Ovary (tissue), 9 donors: ENCODE data around the gene TBCD. TPM values are rescaled to one million over a fixed set of nuclear protein-coding genes. Genes with fewer than 3 reads are reported as not detected.

ENCODE experiments used
- DNase-seq, 5 donors: peaks; one replicate each; pipeline ENCODE4 v3.0.0-alpha.2; 2019 to 2020
- H3K27ac ChIP-seq, 2 donors: fragments of 200-600 bp; one replicate each; pipeline versions ENCODE4 v1.5.1 to v1.8.0; 2019 to 2022
- H3K27me3 ChIP-seq: fragments of 200-600 bp; one replicate; pipeline ENCODE4 v1.8.0; 2022
- H3K36me3 ChIP-seq: fragments of 200-600 bp; sonication (generic); one replicate; pipeline ENCODE4 v1.5.1; 2019
- H3K4me1 ChIP-seq: one replicate; pipeline ENCODE4 v1.8.1; 2013; ENCODE audit warnings: mild to moderate bottlenecking, moderate library complexity; ENCODE audit not compliant: insufficient read depth
- H3K4me3 ChIP-seq: fragments of 200-600 bp; sonication (generic); one replicate; pipeline ENCODE4 v1.5.1; 2017
- H3K9me3 ChIP-seq, 2 donors: fragments of 200-600 bp in 1 of 2; sonication (generic) in 1 of 2; one replicate each; pipeline versions ENCODE4 v1.5.1 to v1.8.1; 2013 to 2019; ENCODE audit warnings: mild to moderate bottlenecking in 1 of 2, moderate library complexity in 1 of 2
- EP300 ChIP-seq: sonication (generic); formaldehyde crosslinking; IDR thresholded peaks from one replicate; pipeline ENCODE4 v1.6.1; 2017; ENCODE audit warnings: antibody characterized with exemption
- POLR2A ChIP-seq: fragments of 450-650 bp; IDR thresholded peaks from one replicate; pipeline ENCODE4 v1.6.1; 2017; ENCODE audit warnings: antibody characterized with exemption, mild to moderate bottlenecking, moderate library complexity
- WGBS, 3 donors: extraction: QIAGEN DNeasy Blood & Tissue Kit in 1 of 3; methylation state at CpG; one replicate each; pipeline versions ENCODE4 v1.1.5 to v1.1.7; 2013 to 2017; 5-methylcytosine and 5-hydroxymethylcytosine counted together
- intact Hi-C, 4 donors: fragments of 100-400 bp; cut with DNase I; formaldehyde crosslinking; loops; one replicate each; pipeline versions ENCODE4 v1.11.0 to v1.15.1; 2022 to 2023
- polyA plus RNA-seq, 2 donors: library from polyadenylated mRNA; stranded (reverse); fragments of 200-250 nt in 1 of 2; fragments of 350-450 nt in 1 of 2; fragmentation: Illumina TruSeq in 1 of 2; extraction: RNeasy Lipid Tissue Mini Kit (QIAGEN cat#74804) in 1 of 2; gene quantifications; one replicate each; pipeline ENCODE4 v1.2.3, GENCODE V29; 2013 to 2014
- total RNA-seq, 7 donors: library from RNA; depleted of rRNA in 2 of 7; stranded (reverse); fragments of >200 nt in 2 of 7; fragmentation: NEBNext Ultra II Directional in 3 of 7; extraction: Animal tissue kit (Norgen Biotek cat#: 25700) in 3 of 7; gene quantifications; one replicate each; pipeline versions ENCODE4 v1.1.0 to v1.2.4, GENCODE V29; 2016 to 2023
- TF ChIP-seq, protein P1 (sequence below), 3 donors: fragments of 450-650 bp in 2 of 3; fragments of 200-600 bp in 1 of 3; IDR thresholded peaks; one replicate each; pipeline versions ENCODE4 v1.5.1 to v1.8.0; 2016 to 2022; ENCODE audit warnings: antibody characterized with exemption in 3 of 3, mild to moderate bottlenecking in 1 of 3
- donor health status: DM: no; HTN: no; CAD: no; lungs with moderate emphysema.
- donor health status: DM: no; HTN: no; CAD: no.
- donor health status: Bipolar disorder and iron deficiency.
- donor health status: DM: yes; HTN: yes; CAD: no.
- donor health status: DM: no; HTN: no; CAD: no.
- donor health status: DM: yes; HTN: yes; CAD: no.

Gene TBCD
- total and polyA plus RNA-seq, 9 donors, result 29.2 to 88.3 (median 59.2) TPM

DNA sequence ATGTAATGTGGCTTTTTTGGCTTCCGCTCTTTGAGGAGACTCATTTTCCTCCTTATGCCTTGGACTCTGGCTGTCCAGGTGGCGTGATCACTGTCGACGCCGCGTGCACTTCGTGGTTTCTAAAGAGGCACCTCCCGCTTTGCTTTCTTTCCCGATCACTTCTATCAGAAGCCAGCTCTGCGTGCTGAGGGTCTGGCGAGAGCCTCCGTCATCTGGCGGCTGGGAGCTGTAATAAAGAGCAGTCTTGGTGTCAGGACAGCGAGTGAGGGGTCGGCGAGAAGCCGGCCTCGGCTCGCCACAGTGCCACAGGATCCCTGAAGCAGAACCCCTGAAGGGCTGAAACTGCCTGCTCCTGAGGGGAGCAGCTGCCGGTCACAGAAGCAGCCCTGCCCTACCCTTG is 80.5 kb downstream of the TBCD start:
- intact Hi-C loops, result no loop called here
- H3K27ac ChIP-seq, result no peak overlapping the region
- no peaks in the 10 kb centered on the region for H3K9me3 ChIP-seq
- peak in 2 of 5 donors; percentile 11 to 24 for DNase-seq
- H3K27me3 ChIP-seq, result no peaks in the 10 kb centered on the region
- H3K36me3 ChIP-seq, result no peaks in the 10 kb centered on the region
- WGBS, 3 donors, result 87 to 92% (median 91%) methylated on average over 20 of the region's 20 CpGs
- TF ChIP-seq POLR2A (no peak), EP300 (no peak)
- TF ChIP-seq, protein P1, sequence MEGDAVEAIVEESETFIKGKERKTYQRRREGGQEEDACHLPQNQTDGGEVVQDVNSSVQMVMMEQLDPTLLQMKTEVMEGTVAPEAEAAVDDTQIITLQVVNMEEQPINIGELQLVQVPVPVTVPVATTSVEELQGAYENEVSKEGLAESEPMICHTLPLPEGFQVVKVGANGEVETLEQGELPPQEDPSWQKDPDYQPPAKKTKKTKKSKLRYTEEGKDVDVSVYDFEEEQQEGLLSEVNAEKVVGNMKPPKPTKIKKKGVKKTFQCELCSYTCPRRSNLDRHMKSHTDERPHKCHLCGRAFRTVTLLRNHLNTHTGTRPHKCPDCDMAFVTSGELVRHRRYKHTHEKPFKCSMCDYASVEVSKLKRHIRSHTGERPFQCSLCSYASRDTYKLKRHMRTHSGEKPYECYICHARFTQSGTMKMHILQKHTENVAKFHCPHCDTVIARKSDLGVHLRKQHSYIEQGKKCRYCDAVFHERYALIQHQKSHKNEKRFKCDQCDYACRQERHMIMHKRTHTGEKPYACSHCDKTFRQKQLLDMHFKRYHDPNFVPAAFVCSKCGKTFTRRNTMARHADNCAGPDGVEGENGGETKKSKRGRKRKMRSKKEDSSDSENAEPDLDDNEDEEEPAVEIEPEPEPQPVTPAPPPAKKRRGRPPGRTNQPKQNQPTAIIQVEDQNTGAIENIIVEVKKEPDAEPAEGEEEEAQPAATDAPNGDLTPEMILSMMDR (IDR thresholded peaks at IDR 0.05), result no peak
- H3K4me1 ChIP-seq, result no peaks in the 10 kb centered on the region
- no peak overlapping the region for H3K4me3 ChIP-seq

DNA sequence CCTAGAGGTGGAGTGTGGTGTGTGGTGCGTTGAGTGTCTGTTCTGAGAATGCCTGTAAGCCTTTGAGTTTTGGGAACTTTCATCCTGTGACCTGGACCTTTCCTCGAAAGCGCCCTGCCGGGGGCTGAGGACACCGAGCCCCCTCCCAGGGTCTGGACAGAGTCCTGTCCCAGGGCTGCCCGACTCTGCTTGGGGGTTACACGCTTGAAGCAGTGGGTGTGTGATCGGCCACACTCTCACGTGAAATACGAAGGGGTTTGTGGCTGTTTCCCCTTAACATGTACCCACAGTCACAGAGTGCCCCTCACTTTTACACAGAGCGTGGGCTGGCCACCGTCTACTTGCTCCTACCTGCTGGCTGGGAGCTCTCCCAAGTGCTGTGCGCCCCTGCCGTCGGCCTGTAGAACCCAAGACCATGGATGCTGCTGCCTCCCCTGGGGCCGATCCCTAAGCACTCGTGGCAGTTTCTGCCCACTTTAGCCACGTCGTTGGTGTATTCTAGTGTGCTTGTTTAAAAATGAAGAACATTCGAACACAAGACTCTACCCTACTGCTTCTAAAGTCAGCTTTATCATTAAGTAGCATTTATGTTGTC is 81.1 kb downstream of the TBCD start:
- WGBS, 3 donors, result 94 to 95% (median 95%) methylated on average over 20 of the region's 20 CpGs
- no peaks in the 10 kb centered on the region for H3K9me3 ChIP-seq
- DNase-seq, result peak in 2 of 5 donors; percentile 10 to 15
- intact Hi-C loops, result no loop called here
- peaks cover 3% of the 10 kb centered on the region for H3K4me1 ChIP-seq
- H3K27ac ChIP-seq, result no peak overlapping the region
- H3K4me3 ChIP-seq, result no peak overlapping the region
- TF ChIP-seq, protein P1 (IDR thresholded peaks at IDR 0.05), result no peak
- TF ChIP-seq EP300 (no peak), POLR2A (no peak)
- no peaks in the 10 kb centered on the region for H3K27me3 ChIP-seq
- no peaks in the 10 kb centered on the region for H3K36me3 ChIP-seq

DNA sequence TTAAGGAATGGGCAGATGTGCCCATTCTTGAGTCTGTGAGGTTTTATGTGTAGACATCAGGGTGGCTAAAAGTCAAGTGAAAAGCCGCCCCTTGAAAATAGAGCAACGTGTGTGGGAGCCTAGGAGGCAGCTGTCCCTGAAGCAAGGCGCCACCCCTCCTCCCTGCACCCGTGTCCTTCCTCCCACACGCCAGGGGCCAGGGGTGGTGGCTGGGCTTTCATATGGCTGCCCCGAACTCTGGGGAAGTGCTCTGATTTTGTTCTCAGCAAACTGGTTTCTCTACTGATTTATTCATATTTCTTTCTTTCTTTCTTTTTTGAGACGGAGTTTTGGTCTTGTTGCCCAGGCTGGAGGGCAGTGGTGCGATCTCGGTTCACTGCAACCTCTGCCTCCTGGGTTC is 83.3 kb downstream of the TBCD start:
- intact Hi-C loops, result no loop called here
- Histone ChIP-seq H3K27me3 (no peaks in the 10 kb centered on the region), H3K4me1 (peaks cover 3% of the 10 kb centered on the region), H3K27ac (no peak overlapping the region), H3K36me3 (no peaks in the 10 kb centered on the region), H3K4me3 (no peak overlapping the region), H3K9me3 (no peaks in the 10 kb centered on the region)
- TF ChIP-seq EP300, result no peak
- TF ChIP-seq POLR2A, result no peak
- TF ChIP-seq, protein P1 (IDR thresholded peaks at IDR 0.05), result no peak
- 55 to 69% (median 68%) methylated on average over 9 of the region's 9 CpGs for WGBS, 3 donors
- DNase-seq, result peak in 1 of 5 donors; percentile 38

DNA sequence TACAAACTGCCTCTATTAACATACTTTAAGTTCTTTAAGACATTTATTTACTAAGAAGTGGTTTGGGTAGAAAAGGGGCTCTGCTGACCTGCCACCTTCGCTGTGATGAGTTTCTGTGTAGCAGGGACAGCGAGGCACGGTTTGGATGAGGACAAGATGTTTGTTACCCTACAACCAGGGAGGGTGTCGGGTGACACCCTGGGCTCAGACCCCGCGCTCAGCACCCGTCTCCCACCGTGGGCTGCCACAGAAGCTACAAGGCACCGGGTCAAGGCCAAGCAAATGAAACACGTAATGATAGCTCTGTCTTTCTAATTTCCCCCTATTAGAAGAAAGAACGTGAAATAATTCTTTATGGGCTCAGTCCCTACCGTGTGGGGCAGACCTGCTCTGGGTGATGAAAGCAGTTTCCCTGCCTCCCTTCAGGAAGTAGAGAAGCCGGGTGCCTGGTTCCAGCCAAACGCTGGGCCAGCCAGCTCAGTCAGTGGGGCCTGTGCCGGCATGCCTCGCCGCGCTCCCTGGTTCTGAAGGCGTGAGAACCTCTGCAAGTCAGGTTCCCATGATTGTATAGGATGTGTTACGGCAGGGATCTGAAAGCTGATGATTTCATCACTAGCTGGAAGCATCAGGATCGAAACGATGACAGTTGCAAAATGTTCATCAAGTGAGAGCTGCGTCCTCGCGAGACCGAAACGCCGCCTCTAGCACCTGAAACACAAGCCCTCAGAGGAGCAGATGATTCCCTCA is 84.1 kb downstream of the TBCD start:
- no peaks in the 10 kb centered on the region for H3K9me3 ChIP-seq
- peak in 1 of 5 donors; percentile 34 for DNase-seq
- TF ChIP-seq, protein P1 (IDR thresholded peaks at IDR 0.05), result no peak
- TF ChIP-seq EP300 (no peak), POLR2A (no peak)
- H3K4me1 ChIP-seq, result peaks cover 3% of the 10 kb centered on the region
- H3K27ac ChIP-seq, result no peak overlapping the region
- intact Hi-C loops, result no loop called here
- H3K36me3 ChIP-seq, result no peaks in the 10 kb centered on the region
- no peaks in the 10 kb centered on the region for H3K27me3 ChIP-seq
- 81 to 90% (median 87%) methylated on average over 28 of the region's 28 CpGs for WGBS, 3 donors
- H3K4me3 ChIP-seq, result no peak overlapping the region
